PC-9 (cell line): Measurements from ENCODE around the gene ST6GALNAC2. TPM values are rescaled to one million over a fixed set of nuclear protein-coding genes. Genes with fewer than 3 reads are reported as not detected.

ENCODE experiments used
- BruUV-seq: library from RNA; stranded (reverse); fragments of 400-500 nt; replicated peaks from 2 replicates; lab custom pipeline; 2021; lab: Mats Ljungman, UMichigan
- CTCF ChIA-PET: fragments of 300-600 bp; sonication (Branson Sonifier 250); formaldehyde crosslinking; loops from one replicate; lab custom pipeline; 2022; ENCODE audit warnings: antibody characterized with exemption; lab: Charles Lee
- POLR2A ChIA-PET: fragments of 300-600 bp; sonication (Branson Sonifier 250); formaldehyde crosslinking; loops from one replicate; lab custom pipeline; 2022; ENCODE audit warnings: antibody characterized with exemption; ENCODE audit not compliant: unreplicated experiment; lab: Charles Lee
- DNase-seq, 2 experiments: peaks; one replicate each; pipeline versions ENCODE4 v3.0.0 to v3.0.0-alpha.2; 2015 to 2022; ENCODE audit warnings: mixed read lengths in 1 of 2
- H2AFZ ChIP-seq: fragments of 200-600 bp; sonication (generic); 2 replicates; pipeline ENCODE4 v1.8.1; 2017; ENCODE audit warnings: antibody characterized with exemption
- H3F3A ChIP-seq: fragments of 200-600 bp; sonication (generic); 2 replicates; pipeline ENCODE4 v1.8.1; 2017; ENCODE audit warnings: antibody characterized with exemption, mild to moderate bottlenecking, low read depth; ENCODE audit not compliant: insufficient read depth
- H3K27ac ChIP-seq: fragments of 200-600 bp; sonication (generic); 2 replicates; pipeline ENCODE4 v1.6.1; 2016; ENCODE audit warnings: mixed run types
- H3K27me3 ChIP-seq: fragments of 200-600 bp; sonication (generic); 2 replicates; pipeline ENCODE4 v1.6.1; 2016; ENCODE audit warnings: low read depth, mixed run types; ENCODE audit not compliant: insufficient read depth
- H3K36me3 ChIP-seq: fragments of 200-600 bp; sonication (generic); 2 replicates; pipeline ENCODE4 v1.6.1; 2016; ENCODE audit warnings: low read depth, mixed run types
- H3K4me1 ChIP-seq: fragments of 200-600 bp; sonication (generic); replicated peaks from 2 replicates; pipeline ENCODE4 v1.6.1; 2016; ENCODE audit warnings: mixed run types; ENCODE audit not compliant: insufficient read depth
- H3K4me2 ChIP-seq: fragments of 200-600 bp; sonication (generic); 2 replicates; pipeline ENCODE4 v1.6.1; 2017; ENCODE audit warnings: mixed run types
- H3K4me3 ChIP-seq: fragments of 200-600 bp; sonication (generic); 2 replicates; pipeline ENCODE4 v1.6.1; 2016; ENCODE audit warnings: mixed run types
- H3K79me2 ChIP-seq: fragments of 200-600 bp; sonication (generic); 2 replicates; pipeline ENCODE4 v1.6.1; 2017; ENCODE audit warnings: low read depth, mixed run types
- H3K9me2 ChIP-seq: fragments of 200-600 bp; sonication (generic); 2 replicates; pipeline ENCODE4 v1.8.1; 2017; ENCODE audit warnings: mild to moderate bottlenecking; ENCODE audit not compliant: insufficient read depth
- H3K9me3 ChIP-seq: fragments of 200-600 bp; sonication (generic); 2 replicates; pipeline ENCODE4 v1.8.1; 2016; ENCODE audit warnings: low read depth; ENCODE audit not compliant: insufficient read depth
- H4K20me1 ChIP-seq: fragments of 200-600 bp; sonication (generic); 2 replicates; pipeline ENCODE4 v1.8.1; 2017; ENCODE audit not compliant: insufficient read depth
- EZH2 ChIP-seq: fragments of 200-600 bp; sonication (generic); IDR thresholded peaks from 2 replicates; pipeline ENCODE4 v1.8.0; 2017; ENCODE audit warnings: antibody characterized with exemption, low read depth
- intact Hi-C: fragments of 100-400 bp; cut with micrococcal nuclease; formaldehyde crosslinking; loops from one replicate; pipeline ENCODE4 v1.10.0; 2022; ENCODE audit not compliant: unreplicated experiment
- total RNA-seq: library from RNA; stranded (reverse); gene quantifications from 2 replicates; pipeline ENCODE4 v1.2.3, GENCODE V29; 2021
- TF ChIP-seq, protein P1 (sequence below): fragments of 200-600 bp; sonication (generic); conservative IDR thresholded peaks from 2 replicates; pipeline ENCODE4 v1.6.1; 2017; ENCODE audit warnings: mixed run types, antibody characterized with exemption, mild to moderate bottlenecking, moderate library complexity

Gene ST6GALNAC2
- total RNA-seq, 1 experiment from 2014 or later = 15.5 TPM

GRCh38 chr17:76532072-76532651, 53.5 kb downstream of the ST6GALNAC2 start:
- Histone ChIP-seq H2AFZ (no peak overlapping the region), H3K79me2 (no peaks in the 10 kb centered on the region), H3K4me1 (peaks cover 49% of the 10 kb centered on the region), H3K36me3 (no peaks in the 10 kb centered on the region), H4K20me1 (no peaks in the 10 kb centered on the region), H3K4me2 (0 out of 2 replicates have a peak overlapping the region, but pooled peaks have one; percentile 23), H3K9me2 (no peaks in the 10 kb centered on the region), H3K27ac (peak overlapping the region; percentile 81), H3K4me3 (no peak overlapping the region), H3K27me3 (no peaks in the 10 kb centered on the region), H3F3A (peaks cover 26% of the 10 kb centered on the region), H3K9me3 (no peaks in the 10 kb centered on the region)
- intact Hi-C loops = no loop called here
- CTCF ChIA-PET = interaction anchor here (0.6 kb wide), 1 partner anchor 833 kb away, joined by 3 read pairs; no protein-coding TSS in a partner anchor
- peak; percentile 66 to 77 for DNase-seq
- BruUV-seq = no TSS peak
- TF ChIP-seq EZH2 = no peak
- POLR2A ChIA-PET = interaction anchor here (0.6 kb wide), 1 partner anchor 57 kb away, joined by 3 read pairs; no protein-coding TSS in a partner anchor

GRCh38 chr17:76531486-76532038, 54.1 kb downstream of the ST6GALNAC2 start:
- Histone ChIP-seq H3K4me1 (peaks cover 49% of the 10 kb centered on the region), H3F3A (peaks cover 26% of the 10 kb centered on the region), H3K27ac (peak overlapping the region; percentile 81), H4K20me1 (no peaks in the 10 kb centered on the region), H3K79me2 (no peaks in the 10 kb centered on the region), H3K9me2 (no peaks in the 10 kb centered on the region), H3K36me3 (no peaks in the 10 kb centered on the region), H3K4me2 (0 out of 2 replicates have a peak overlapping the region, but pooled peaks have one; percentile 23), H2AFZ (no peak overlapping the region), H3K4me3 (no peak overlapping the region), H3K27me3 (no peaks in the 10 kb centered on the region), H3K9me3 (no peaks in the 10 kb centered on the region)
- no TSS peak for BruUV-seq
- DNase-seq = no peak
- ChIA-PET POLR2A (no interaction called here), CTCF (interaction anchor here (0.6 kb wide), 1 partner anchor 195 kb away, joined by 8 read pairs; no protein-coding TSS in a partner anchor)
- TF ChIP-seq, protein P1, sequence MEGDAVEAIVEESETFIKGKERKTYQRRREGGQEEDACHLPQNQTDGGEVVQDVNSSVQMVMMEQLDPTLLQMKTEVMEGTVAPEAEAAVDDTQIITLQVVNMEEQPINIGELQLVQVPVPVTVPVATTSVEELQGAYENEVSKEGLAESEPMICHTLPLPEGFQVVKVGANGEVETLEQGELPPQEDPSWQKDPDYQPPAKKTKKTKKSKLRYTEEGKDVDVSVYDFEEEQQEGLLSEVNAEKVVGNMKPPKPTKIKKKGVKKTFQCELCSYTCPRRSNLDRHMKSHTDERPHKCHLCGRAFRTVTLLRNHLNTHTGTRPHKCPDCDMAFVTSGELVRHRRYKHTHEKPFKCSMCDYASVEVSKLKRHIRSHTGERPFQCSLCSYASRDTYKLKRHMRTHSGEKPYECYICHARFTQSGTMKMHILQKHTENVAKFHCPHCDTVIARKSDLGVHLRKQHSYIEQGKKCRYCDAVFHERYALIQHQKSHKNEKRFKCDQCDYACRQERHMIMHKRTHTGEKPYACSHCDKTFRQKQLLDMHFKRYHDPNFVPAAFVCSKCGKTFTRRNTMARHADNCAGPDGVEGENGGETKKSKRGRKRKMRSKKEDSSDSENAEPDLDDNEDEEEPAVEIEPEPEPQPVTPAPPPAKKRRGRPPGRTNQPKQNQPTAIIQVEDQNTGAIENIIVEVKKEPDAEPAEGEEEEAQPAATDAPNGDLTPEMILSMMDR = no peak
- TF ChIP-seq EZH2 = no peak
- intact Hi-C loops = no loop called here

DNA sequence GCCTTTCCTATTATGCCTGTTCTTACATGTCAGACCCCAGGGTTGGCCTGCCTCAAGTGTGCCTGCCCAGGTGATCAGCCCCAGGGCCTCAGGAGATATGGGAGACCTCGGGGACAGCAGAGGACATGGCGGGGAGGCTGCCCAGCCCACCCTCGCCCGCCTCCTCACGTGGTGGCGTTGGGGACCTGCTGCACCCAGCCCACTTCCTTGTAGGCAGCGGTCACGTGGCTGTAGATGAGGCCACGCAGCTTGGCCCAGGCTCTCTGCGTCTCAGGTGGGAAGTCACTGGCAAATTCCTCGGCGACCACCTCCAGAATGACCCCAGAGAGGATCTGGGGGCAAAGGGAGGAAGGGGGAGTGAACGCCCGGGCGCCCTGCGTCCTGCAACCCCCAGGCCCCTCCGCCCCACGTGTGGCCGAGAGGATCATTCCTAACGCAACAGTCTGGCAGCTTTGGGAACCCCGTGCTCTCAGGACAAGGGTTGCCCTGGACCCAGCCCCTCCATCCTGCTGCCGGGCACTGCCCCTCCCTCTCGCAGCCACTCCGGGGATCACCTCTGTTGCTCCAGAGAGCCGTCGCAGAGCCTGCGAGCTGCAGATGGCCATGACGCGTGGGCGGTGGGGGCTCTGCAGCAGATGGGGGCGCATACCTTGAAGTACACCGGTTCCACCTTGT, 54.7 kb downstream of the ST6GALNAC2 start:
- Histone ChIP-seq H3K4me1 (peaks cover 49% of the 10 kb centered on the region), H3F3A (peaks cover 26% of the 10 kb centered on the region), H3K9me2 (no peaks in the 10 kb centered on the region), H3K4me2 (no peak overlapping the region), H3K79me2 (no peaks in the 10 kb centered on the region), H3K27me3 (no peaks in the 10 kb centered on the region), H3K36me3 (no peaks in the 10 kb centered on the region), H2AFZ (no peak overlapping the region), H3K9me3 (no peaks in the 10 kb centered on the region), H4K20me1 (no peaks in the 10 kb centered on the region), H3K27ac (no peak overlapping the region), H3K4me3 (no peak overlapping the region)
- CTCF ChIA-PET = interaction anchor here (0.6 kb wide), 1 partner anchor 194 kb away, joined by 8 read pairs; no protein-coding TSS in a partner anchor
- TF ChIP-seq EZH2 = no peak
- TF ChIP-seq, protein P1 = no peak
- intact Hi-C loops = no loop called here
- POLR2A ChIA-PET = no interaction called here
- no peak for DNase-seq
- no TSS peak for BruUV-seq
